Muscle layer of duodenum (tissue), 2 donors: ENCODE data around the gene PBXIP1.

ENCODE experiments used
- H3K27ac ChIP-seq: one replicate; pipeline ENCODE4 v1.7.0; 2013; ENCODE audit warnings: mild to moderate bottlenecking, low read length
- H3K27me3 ChIP-seq: one replicate; pipeline ENCODE4 v1.7.0; 2013; ENCODE audit warnings: low read depth, mild to moderate bottlenecking, control low read depth, low read length
- H3K36me3 ChIP-seq, 2 donors: one replicate each; pipeline ENCODE4 v1.7.0; 2013; ENCODE audit warnings: low read length in 2 of 2, control low read depth in 1 of 2, mild to moderate bottlenecking in 1 of 2; ENCODE audit not compliant: insufficient read depth in 2 of 2, control insufficient read depth in 1 of 2
- H3K4me1 ChIP-seq, 2 donors: one replicate each; pipeline ENCODE4 v1.7.0; 2013; ENCODE audit warnings: low read length in 2 of 2, mild to moderate bottlenecking in 2 of 2, control low read depth in 1 of 2, moderate library complexity in 1 of 2; ENCODE audit not compliant: insufficient read depth in 2 of 2, control insufficient read depth in 1 of 2
- H3K4me3 ChIP-seq, 2 donors: one replicate each; pipeline ENCODE4 v1.7.0; 2013; ENCODE audit warnings: low read length in 2 of 2, low read depth in 1 of 2, mild to moderate bottlenecking in 1 of 2
- H3K9me3 ChIP-seq, 2 donors: one replicate each; pipeline ENCODE4 v1.7.0; 2013; ENCODE audit warnings: low read length in 2 of 2, control low read depth in 1 of 2, mild to moderate bottlenecking in 1 of 2; ENCODE audit not compliant: control insufficient read depth in 1 of 2
- donor health status: healthy.

Gene PBXIP1

DNA sequence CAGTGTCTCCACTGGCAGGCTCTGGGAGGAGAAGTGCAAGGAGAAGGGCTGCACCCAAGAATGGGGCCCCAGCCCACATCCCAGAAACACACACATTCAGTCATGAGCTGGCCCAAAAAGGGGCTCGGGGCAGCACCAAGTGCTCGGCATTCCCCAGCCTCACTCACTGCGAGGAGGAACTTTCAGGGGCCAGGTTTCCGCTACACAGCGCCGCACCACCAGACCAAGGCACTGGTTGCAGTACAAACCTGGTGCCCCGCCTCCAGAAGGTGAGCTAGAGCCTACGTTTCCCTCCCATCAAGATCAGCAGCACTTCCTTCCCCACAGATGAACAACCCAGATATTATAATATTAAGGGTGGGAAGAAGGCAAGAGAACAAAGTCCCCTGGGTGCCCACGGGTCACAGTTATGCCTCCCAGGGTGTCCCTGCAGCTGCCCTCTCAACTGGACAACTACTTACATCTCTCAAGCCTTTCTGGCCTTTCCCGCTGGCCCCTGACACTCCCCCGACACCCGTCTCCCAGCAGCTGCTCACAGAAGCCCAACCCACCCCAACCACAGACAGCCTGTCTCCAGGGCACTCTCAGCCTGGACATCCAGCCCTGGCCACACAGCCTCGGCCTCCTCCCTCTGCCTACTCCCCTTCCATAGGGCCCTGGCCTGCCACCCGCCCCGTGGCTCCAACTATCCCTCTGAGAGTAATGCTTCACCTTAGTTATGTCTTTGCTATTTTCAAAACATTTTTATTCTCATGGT lies 3.8 kb downstream of the PBXIP1 start:
- Histone ChIP-seq H3K36me3 (peaks cover 6 to 32% of the 10 kb centered on the region in 2 donors), H3K4me3 (no peak overlapping the region), H3K9me3 (no peaks in the 10 kb centered on the region), H3K27ac (no peak overlapping the region), H3K4me1 (peaks cover 25 to 55% of the 10 kb centered on the region in 2 donors), H3K27me3 (no peaks in the 10 kb centered on the region)

DNA sequence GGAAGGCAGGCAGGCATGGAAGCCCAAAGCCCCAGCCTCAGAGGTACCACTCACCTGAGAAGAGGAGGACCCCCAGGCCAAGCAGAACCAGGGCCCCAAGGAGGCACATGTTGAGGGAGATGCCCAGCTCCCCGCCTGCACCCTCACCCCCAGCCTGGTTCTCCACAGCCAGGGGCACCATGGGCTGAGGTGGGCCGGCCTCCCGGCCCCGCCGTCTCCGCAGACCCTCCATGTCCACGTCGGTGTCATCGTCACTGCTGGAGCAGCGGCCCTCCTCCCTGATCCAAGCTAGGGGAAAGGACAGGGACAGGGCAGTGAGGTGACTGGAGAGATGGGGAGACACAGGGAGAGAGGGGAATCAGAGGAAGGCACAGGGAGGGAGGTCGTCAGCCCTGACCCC lies 7.8 kb downstream of the PBXIP1 start:
- no peaks in the 10 kb centered on the region for H3K27me3 ChIP-seq
- peaks cover 13 to 51% of the 10 kb centered on the region in 2 donors for H3K36me3 ChIP-seq
- no peak overlapping the region for H3K4me3 ChIP-seq
- H3K9me3 ChIP-seq: no peaks in the 10 kb centered on the region
- peaks cover 14 to 36% of the 10 kb centered on the region in 2 donors for H3K4me1 ChIP-seq
- no peak overlapping the region for H3K27ac ChIP-seq

DNA sequence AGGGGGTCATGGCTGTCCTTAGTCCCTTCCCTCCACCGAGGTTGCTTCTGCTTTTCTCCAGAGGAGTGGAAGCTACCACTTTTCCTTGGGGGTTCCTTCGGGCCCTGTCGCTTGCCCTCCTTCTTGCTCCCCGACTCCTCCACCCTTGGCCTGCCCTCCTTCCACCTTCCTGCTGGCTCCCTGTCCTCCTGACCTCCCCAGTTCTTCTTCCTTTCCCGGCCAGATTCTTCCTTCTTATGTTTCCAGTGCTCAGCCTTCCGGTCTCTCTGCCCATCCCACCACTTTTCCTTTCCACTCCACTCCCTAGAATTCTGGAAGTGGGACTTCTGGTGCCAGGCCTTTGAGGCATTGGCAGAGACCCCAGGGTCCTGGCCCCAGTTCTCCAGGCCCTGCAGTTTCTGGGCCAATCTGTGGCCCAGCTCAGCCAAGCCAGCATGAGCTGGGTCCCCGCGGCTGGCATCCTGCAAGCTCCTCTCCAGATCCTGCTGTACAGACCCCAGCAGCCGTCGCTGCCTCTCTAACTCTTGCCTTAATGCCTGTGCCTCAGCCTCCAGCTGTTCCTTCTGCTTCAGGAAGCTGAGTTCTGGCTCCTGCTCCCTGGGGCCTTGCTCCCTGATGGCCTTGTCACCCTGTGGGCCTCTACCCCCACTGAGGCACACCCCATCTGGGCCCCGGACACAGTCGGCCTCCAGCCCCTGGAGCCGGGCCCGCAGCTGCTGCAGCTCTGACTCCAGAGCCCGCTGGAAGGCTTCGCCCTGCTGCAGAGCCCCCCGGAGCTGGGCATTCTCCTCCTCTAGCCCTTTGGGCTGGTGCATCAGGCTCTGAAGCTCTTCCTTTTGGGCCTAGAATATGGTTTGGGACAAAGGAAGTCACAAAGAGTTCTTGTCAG lies 9.7 kb downstream of the PBXIP1 start:
- Histone ChIP-seq H3K27ac (no peak overlapping the region), H3K4me1 (peaks cover 21 to 30% of the 10 kb centered on the region in 2 donors), H3K9me3 (no peaks in the 10 kb centered on the region), H3K4me3 (no peak overlapping the region), H3K36me3 (peaks cover 13 to 46% of the 10 kb centered on the region in 2 donors), H3K27me3 (no peaks in the 10 kb centered on the region)

DNA sequence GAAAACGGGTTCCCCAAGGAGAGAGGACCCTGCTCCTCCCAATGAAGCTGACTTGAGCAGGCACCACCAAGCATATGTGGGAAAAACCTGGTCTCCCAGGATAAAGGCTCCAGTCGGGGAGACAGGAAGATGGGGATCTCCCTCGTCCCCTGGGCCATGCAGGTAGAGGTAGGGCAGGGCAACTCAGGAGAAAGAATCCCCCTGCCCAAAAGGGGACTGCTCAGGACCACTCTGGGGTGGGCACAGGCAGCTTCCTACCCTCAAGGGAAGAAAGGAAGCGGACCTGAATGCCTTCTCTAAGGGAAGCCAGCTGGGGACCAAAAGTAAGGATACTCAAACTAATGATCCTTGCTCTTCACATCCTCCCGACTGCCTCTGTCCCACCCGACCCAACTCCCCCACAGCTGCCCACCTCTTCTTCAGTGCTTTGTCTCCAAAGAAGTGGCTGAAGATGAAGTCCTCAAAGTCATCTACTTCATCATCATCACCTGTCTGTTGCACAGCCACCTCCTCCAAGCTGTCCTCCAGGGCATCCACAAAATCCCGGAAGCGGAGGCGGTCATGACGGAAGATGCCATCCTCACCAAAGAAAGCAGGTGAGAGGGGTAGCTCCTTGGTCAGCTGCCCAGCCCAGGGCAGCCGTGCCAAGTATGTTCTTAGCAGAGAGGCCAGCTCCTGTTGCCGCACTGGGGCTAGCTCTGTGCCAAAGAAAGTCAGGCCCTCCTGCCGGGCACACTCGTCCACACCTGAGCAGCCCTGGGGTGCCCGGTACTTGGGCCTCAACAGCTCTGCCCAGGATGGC lies 10.5 kb downstream of the PBXIP1 start:
- H3K4me1 ChIP-seq: peaks cover 21 to 29% of the 10 kb centered on the region in 2 donors
- H3K9me3 ChIP-seq: no peaks in the 10 kb centered on the region
- H3K27ac ChIP-seq: no peak overlapping the region
- peaks cover 6 to 38% of the 10 kb centered on the region in 2 donors for H3K36me3 ChIP-seq
- H3K4me3 ChIP-seq: no peak overlapping the region
- no peaks in the 10 kb centered on the region for H3K27me3 ChIP-seq

DNA sequence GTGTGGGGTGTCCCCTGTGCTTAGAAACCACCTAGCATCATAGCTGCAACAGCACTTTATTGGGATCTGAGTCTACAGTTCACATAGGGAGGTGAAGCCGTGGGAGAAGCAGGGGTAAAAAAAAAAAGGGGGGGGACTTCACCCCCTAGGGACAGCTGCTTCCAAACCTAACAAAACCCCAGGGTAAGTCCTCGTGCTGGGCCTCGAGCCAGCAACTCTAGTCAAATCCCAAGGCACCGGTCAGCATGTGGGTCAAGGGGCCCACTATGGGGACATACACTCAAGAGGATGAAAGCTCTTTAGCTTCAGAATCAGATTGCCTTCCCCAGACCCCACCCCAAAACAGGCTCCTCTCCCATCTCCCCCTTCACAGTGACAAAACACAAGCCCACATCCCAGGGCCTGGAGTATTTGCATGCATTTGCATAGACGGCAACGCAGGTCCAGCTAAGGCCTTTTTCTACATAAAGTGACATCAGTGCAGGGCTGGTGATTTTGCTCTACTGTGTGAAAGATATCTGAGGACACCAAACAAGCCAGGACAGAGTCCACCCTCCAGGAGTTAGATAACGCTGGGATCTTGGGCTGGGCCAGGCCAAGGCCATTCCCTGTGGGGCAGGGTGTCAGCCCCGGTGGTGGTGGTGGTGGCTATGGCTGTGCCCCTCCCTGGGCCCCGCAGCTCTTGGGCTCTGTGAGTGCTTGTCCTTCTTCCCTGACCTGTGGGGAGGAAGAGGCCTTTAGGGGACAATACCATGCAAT lies 11.3 kb downstream of the PBXIP1 start:
- H3K27ac ChIP-seq: peak overlapping the region; percentile 8
- H3K4me1 ChIP-seq: peaks cover 21 to 29% of the 10 kb centered on the region in 2 donors
- no peaks in the 10 kb centered on the region for H3K27me3 ChIP-seq
- H3K4me3 ChIP-seq: no peak overlapping the region
- peaks cover 6 to 36% of the 10 kb centered on the region in 2 donors for H3K36me3 ChIP-seq
- no peaks in the 10 kb centered on the region for H3K9me3 ChIP-seq

DNA sequence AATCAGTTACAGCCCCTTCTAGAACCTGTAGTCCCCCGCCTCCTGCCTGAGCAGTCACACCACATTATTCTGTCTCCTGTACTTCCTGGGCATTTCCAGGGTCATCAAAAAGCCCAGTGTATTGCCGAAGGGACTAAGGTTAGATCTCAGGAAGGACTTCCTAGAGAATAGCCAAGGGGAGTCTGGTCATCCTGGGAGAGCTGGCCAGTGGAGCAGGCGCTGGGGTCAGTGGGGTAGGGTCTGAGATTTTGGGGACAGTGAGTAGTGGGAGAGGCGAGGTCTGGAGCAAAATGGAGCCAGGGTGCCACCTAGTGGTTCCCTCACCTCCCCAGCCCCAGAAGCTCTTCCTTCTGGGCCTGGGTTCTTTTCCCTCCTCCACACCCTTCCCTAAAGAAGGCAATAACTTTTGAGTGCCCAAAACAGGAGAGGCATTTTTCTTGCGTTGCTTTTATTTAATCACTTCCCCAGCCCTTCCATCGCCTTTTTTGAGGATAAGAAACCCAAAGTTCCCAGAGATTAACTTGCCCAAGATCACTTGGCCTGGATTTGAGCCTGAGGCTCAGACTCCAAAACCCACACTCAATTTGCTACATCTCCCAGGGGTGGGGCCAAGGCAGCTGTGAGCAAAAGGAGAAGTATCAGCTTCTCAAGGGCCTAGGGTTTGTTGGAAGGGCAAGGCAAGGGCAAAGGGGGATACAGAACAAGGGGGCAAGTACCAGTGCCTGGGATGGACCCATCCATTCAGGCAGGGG lies 12.1 kb downstream of the PBXIP1 start:
- H3K4me1 ChIP-seq: peaks cover 21 to 29% of the 10 kb centered on the region in 2 donors
- peak overlapping the region; percentile 8 for H3K27ac ChIP-seq

DNA sequence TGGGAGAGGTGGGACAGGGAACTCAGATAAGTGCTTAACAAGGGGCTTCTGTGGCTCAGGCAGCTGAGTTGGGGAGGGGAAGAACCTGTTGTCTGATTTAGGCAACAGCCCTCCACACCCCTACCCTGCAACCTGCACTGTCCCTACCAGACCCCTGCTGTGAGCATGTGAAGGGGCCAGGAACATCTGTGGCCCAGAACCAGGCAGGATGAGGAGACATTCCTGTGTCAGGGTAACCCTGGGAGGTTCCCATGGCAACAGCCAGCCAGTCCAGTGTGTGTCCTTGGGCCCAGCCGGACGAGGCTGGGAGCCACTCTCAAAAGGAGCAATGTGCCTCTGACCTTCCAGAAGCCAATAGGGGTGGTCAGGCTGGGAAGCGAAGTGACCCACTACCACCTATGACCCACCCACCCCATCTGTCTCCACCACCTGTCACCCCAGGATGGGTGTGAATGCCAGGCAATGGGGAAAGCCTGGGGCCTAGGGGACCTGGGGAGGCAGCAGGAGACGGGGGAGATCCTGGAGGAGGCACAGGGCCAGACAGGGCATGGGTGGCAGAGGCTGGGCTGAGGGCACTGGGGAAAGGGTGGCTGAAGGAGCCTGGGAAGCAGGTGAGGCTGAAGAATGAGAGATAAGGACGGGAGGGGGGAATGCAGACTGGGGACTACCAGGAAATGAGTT lies 14.4 kb downstream of the PBXIP1 start:
- H3K27ac ChIP-seq: no peak overlapping the region
- H3K4me1 ChIP-seq: peaks cover 21 to 29% of the 10 kb centered on the region in 2 donors
- no peaks in the 10 kb centered on the region for H3K9me3 ChIP-seq
- H3K4me3 ChIP-seq: no peak overlapping the region
- peaks cover 6 to 28% of the 10 kb centered on the region in 2 donors for H3K36me3 ChIP-seq
- H3K27me3 ChIP-seq: no peaks in the 10 kb centered on the region

More for the DNA sequence above, 12.1 kb downstream of the PBXIP1 start:
- Histone ChIP-seq H3K4me3 (no peak overlapping the region), H3K36me3 (peaks cover 6 to 36% of the 10 kb centered on the region in 2 donors), H3K9me3 (no peaks in the 10 kb centered on the region), H3K27me3 (no peaks in the 10 kb centered on the region)

DNA sequence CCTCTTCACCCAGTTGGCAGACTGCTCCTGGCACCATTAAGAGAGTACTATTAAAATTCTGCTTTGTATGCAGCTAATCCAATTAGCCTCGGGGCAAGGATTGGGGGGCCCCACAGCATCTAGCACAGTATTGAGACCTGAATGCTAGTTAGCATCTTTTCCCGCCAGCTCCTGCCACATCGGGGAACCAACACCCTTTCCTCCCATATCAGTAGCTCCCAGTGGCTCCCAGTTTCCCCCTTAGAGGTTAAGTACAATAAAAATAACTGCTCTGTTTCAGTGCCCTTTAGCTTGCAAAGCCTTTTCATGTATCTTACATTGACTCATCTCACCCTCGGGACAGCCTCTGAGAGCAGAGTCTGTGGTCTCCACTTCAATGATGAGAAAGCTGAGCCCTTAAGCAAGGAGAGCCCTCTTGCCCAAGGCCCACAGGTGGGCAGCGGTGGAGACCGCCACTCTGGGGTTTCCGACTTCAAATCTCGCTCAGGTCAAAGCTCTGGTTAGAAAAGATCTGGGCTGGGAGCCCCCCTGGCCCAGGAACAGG lies 15.2 kb downstream of the PBXIP1 start:
- no peak overlapping the region for H3K4me3 ChIP-seq
- H3K9me3 ChIP-seq: no peaks in the 10 kb centered on the region
- H3K4me1 ChIP-seq: peaks cover 21 to 33% of the 10 kb centered on the region in 2 donors
- no peak overlapping the region for H3K27ac ChIP-seq
- peaks cover 6 to 23% of the 10 kb centered on the region in 2 donors for H3K36me3 ChIP-seq
- no peaks in the 10 kb centered on the region for H3K27me3 ChIP-seq

DNA sequence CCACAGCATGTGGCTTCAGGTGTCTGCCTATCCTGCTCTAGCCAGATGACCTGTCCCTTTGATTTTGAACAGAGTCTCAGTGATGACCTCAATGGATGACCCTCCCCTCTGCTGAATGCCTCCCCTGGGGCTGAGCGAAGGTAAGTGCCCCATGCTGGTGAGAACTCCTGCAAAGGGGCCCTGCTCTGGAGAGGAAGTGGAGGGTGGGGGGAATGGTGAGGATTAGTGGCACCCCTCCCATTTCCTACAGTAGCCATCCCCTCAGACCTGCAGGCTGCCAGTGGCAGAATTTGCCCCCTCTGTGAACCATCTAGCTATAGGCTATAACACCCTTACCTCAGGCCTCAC lies 15.7 kb downstream of the PBXIP1 start:
- Histone ChIP-seq H3K36me3 (peaks cover 6 to 22% of the 10 kb centered on the region in 2 donors), H3K4me1 (peaks cover 21 to 38% of the 10 kb centered on the region in 2 donors), H3K9me3 (no peaks in the 10 kb centered on the region), H3K27me3 (no peaks in the 10 kb centered on the region), H3K27ac (no peak overlapping the region), H3K4me3 (no peak overlapping the region)
